NCI-H69 (cell line): ENCODE data around the gene TRAF3IP1.

Source experiments
- DNase-seq: peaks from one replicate; lab custom pipeline; 2025; lab: John Stamatoyannopoulos, UW

Gene TRAF3IP1

DNA sequence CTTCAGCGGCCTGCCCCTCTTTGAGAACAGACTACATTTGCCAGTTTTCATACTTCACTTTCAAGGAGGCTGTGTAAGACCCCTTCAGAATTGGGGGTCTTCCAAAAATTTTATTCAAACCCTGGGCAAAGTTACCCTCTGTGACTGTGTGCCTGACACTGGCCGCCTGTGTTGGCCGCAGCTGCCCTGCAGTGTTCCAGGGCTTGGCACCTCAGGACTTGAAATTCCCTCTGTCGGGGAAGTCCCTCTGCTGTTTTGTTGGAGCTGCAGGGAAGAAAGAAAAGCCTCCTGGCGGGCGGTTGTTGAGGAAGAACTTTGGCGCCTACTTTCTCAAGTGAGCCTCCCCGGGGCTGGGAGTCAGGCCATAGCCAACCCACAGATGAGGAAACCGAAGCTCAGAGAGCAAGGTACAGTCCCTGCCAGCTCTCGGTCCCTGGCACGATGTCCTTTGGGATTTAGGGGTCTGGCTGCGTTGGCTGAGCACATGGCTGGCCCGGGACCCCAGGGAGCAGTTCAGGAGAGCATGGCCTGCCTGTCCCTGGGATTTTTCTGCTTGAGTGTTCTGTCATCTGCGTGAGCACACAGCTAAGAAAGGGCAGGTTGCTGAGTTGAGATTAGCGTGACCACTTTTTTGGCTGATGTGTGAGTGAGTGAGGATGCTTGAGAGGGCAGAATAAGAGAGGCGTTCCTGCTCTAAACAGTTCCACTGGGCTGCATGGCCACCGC is 88.5 kb downstream of the TRAF3IP1 start:
- no peak for DNase-seq

DNA sequence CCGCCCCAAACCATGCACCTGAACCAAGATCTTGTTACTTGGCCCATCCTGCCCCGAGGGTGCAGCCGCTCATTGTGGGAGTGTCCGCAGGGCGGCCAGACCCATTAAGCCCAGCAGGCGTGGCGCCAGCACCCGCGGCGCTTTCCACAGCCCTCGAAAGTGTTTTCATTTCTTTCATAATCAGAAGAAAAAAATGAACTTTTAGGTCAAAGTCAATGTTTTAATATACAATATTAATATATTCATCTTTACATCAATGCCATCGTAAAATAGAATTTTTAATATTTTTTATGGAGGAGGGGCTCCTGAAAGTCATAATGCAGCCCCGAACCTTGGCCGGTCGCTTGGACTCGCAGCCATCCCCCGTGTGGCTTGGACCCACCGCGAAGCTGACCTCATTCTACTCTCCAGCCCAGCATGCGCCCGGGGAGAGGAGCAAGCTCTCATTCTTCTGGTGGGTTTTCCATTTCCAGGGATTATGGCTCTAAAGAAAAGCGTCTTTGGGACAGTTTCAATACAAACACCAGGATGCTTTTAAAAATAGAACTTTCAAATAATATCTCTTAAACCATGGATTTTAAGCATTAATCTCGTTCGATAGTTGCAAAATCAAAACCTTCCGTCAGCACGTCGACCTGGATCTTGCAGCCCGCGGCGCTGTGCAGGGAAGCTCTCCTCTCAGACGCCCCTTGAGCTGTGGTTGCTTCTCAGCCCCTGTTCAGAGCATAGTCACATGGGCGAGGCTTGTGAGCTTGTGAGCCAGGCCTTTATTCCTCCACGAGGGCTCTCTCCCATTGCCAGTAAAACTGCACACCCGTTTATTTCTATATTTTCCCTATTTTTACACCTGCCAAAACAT is 89.3 kb downstream of the TRAF3IP1 start:
- no peak for DNase-seq

DNA sequence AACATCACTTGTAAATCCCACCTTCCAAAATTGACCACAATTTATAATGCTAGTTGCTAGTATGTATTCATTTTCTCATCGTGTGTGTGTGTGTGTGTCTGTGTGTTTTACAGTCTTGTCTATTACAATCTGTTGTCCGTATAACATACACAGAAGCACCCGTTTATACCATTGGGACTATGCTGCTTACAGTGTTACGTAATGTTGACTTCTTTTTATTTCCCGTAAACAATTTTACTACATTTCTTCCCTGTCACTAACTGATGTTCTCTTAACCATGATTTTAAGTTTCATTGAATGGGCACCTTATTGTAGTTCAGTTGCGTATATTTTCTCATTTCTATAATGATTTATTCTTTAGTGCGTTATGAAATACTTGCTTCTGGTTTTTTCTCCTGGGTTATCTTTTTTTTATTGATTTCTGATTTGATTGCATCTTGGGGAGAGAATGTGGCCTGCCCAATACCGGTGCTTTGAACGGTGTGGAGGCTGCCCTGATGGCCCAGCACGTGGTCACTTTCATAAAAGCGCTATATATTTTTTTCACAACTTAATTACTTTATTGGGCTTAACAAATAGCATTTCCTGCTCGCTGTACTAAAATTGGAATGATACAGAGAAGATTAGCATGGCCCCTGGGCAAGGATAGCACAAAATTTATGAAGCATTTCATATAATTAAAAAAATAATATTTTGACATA is 91.9 kb downstream of the TRAF3IP1 start:
- no peak for DNase-seq

DNA sequence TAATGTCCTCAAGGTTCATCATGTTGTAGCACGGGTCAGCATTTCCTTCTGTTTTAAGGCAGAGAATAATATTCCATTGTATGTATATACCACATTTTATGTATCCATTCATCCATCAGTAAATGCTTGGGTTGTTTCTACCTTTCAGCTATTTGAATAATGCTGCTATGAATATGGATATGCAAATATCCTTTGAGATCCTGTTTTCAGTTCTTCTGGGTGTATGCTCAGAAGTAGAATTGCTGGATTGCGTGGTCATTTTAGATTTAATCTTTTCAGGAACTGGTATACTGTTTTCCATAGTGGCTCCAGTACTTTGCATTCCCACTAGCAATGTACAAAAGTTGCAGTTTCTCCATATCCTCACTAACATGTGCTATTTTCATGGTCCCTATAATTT is 93.0 kb downstream of the TRAF3IP1 start:
- DNase-seq = no peak

DNA sequence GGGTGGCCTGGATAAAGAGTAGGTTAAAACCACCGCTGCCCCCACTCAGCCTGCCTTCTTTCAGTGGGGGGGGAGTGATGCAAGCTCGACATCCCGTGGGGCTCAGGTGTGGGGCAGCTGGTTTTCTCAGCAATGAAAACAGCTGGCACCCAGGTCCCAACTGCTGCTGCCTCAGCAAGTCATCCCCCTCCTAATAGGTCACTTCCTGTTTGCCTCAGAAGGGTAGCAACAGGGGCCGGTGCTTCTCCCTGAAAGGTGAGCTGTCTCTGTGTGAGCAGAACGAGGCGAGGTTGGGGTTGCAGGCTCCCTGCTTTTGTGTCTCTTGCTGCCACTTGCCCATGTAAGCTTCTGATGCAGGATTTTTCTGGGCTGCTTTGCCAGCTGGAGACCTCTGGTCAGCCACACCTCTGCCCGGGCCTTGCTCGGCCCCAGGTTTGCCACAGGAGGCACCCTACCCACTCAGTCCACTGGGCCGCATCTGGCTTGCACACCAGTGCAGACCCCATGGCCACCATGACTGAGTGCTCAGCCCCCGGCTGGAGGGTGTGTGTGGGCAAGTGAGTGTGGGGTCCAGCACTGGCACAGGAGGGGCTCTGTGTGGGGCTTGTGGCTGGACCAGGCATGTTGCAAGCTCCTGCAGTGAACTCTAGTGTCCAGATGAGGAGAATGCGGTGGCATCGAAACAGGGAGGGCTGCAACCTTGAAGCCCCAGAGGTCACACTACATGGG is 94.9 kb downstream of the TRAF3IP1 start:
- peak; percentile 86 for DNase-seq

DNA sequence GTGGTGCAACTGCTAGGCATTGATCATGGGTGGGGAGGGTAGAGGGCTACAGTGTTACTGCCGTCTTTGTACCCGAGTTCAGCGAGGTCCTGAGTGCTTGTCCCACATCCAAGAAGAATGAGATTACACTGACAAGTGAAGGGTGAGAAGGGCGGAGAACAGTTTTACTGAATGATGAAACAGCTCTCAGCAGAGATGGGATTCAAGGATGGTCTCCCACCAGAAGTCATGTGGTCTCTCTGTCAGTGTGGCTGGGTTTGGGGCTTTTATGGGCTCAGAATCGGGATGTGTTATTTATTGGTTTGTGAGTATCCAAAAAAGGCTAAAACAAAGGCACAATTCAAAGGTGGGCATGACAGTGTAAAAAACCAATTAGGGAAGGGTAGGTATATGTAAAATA is 95.6 kb downstream of the TRAF3IP1 start:
- no peak for DNase-seq

DNA sequence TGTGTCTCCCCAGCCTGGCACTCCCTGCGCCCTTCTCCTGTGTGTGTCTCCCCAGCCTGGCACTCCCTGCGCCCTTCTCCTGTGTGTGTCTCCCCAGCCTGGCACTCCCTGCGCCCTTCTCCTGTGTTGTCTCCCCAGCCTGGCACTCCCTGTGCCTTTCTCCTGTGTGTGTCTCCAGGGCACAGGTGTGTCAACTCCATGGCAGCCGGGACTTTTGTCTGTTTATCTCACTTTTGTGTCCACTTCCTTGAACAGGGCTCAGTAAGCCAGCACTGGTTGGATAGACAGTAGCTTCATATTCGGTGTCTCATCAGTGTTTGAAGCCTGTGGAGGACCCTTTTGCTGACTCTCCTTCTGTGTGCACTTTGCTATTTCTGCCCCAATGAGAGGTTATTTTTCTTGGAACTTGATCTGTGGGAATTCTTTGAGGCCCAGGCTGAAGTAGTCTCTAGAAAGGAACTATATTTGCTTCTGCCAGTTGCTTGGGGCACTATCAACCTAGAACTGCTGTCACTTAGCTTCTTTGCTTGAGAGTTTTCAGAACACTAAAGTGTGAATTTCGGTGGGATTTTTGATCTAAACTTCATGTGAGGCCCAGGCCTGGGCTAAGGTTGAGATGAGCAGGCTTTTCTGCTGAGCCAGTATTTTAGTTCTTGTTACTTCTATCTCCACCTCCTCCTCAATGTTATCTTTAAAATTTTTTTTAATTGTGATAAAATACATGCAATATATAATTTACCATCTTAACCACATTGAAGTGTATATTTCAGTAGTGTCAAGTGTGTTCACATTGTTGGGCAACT is 98.1 kb downstream of the TRAF3IP1 start:
- peak; percentile 2 for DNase-seq

DNA sequence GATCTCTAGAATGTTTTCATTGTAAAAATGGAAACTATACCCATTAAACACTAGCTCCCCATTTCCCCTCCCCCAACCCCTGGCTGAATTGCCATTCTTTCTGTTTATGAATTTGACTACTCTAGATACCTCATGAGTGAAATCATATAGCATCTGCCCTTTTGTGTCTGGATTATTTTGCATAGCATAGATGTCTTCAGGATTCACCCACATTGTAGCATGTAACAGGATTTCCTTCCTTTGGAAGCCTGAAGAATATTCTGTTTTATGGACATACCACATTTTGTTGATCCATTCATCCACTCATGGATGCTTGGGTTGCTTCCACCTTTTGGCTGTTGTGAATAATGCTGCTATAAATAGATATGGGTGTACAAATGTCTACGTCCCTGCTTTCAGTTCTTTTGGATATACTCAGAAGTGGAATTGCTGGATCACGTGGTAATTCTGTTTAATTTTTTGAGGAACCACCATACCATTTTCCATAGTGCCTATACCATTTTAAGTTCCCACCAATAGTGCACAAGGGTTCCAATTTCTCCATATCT is 98.8 kb downstream of the TRAF3IP1 start:
- DNase-seq = no peak

DNA sequence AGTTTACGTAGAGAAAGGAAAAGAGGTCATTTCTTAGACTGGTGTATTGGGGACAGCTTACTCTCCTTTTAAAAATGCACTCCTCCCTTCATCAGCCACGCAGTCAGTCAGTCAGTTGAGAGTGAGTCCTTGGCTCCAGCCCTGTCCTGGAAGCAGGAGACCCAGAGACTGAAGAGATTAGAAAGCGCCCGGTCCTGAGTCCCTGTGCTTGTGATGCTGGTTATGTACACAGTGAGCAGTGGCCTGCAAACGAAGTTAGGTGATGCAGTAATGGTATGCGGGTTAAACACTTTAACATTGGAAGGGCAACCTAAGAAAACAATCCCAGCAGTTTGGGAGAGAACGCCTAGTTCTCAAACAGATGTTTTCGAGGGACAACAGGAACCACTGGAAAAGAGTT is 100.1 kb downstream of the TRAF3IP1 start:
- no peak for DNase-seq

DNA sequence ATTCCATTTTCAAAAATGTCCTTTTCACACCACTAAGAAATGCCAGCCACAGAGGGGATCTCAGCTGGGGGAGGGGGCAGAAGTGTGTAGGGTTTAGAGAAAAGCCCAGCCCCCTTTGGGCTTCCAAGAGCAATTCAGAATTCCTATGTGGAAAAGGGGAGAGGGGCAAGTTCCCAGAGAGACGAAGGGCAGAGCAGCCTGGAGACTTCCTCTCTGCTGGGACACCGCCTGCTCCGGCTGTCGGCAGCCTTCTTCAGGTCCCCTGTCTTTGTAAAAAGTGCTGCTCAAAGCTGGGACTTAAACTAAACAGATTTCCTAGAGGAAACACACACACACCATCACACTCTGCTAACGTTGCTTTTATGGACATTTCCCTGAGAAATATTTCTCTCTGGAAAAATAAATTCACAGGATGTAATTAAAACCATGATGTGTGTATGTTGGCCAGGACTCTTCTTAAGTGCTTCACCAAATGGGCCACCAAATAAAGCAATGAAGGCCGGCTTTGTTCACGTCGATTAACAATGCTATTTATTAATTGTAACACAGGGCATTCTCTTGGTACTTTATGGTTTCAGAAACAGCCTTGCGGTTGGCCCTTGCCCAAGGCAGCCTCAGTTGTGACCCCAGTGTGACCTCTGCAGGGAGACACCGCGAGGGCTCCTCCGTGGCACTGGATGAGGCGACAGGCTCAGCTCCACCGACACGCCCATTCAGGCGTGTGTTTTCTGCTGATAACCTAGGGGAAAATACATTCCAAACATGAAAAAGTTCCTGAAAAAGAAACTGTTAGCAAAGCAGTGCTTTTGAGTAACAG is 100.8 kb downstream of the TRAF3IP1 start:
- DNase-seq = no peak

DNA sequence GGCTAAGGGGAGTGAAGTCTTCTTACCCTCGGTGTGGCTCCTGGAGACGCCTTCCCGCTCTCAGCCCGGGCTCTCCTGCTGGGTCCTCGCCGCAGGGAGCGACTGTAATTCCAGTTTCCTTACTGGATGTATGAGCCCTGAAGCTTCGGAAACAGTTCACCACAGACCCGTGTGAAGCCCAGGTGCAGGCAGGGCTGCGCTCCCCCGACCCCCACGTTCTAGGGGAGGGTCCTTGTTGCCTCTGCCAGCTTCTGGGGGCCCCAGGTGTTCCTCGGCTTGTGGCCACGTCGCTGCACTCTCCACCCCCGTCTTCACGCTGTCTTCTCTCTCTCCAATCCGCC is 101.3 kb downstream of the TRAF3IP1 start:
- DNase-seq = no peak

DNA sequence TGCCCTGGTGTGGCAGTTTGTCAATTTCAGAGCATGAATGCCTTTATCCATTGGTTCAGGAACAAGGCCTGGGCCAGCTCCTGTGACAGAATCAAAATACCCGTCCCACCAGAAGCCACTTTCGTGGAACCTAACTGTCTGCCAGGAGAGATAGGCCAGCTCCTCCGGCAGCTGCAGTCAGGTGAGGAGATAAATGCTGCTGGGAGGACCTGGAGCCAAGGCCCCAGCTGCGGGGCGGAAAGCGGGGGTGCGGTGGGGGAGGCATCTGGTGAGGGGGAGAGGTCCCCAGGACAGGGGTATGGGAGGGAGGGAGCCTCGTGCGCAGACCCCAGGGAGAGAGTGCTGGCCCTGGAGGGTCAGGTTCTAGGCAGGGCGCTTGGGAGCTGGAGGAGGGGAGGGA is 102.0 kb downstream of the TRAF3IP1 start:
- no peak for DNase-seq

DNA sequence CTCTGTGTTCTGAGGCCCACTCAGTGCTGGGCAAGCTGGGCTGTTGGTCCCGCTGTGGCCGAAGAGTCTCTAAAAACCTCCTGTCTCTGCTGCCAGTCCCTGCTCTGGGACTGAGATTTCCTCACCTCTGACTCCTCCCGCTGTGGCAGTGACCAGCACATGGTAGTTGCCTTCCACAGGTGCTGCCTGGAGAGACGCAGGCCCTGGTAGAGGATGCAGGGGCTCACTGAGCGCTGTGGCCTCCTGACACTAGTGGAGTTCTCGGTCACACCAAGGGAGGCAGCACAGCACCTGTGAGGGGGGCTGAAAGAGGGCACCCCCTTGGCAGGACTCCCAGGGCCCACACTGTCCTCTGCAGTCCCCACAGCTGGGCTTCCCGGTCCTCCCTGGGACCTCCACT is 102.6 kb downstream of the TRAF3IP1 start:
- no peak for DNase-seq

DNA sequence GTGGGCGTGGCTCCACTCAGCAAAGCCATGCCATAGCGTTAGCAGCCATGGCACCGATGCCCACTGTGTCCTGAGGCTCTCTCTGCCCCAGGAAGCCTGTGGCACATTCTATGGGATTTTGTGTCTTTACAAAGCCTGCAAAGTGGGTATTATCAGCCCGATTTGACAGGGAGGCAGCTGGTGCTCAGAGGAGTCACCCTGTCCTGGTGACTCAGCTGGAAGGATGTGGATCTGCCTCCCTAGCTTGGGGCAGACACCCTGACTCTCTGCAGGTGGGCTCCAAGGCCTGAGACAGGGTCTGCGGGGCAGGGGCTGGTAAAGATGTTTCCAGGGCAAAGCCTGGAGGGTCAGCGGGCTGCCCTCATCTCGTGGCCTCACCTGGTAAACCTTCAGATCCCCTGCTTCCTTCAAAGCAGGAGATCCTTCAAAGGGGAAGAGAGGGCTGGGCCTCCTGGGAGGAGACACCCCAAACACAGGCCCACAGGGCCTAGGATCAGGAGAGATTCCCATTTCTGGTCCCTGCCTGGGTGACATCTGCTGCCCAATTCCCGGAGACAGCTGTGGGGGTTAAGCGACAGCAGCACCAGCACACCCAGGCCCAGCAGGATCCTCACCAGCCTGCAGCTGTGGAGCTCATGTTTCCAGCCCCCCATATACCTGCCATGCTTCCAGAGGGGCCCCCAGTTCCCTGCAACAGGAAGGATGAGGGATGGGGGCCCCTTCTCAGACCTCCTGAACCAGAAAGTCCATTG is 103.4 kb downstream of the TRAF3IP1 start:
- no peak for DNase-seq

DNA sequence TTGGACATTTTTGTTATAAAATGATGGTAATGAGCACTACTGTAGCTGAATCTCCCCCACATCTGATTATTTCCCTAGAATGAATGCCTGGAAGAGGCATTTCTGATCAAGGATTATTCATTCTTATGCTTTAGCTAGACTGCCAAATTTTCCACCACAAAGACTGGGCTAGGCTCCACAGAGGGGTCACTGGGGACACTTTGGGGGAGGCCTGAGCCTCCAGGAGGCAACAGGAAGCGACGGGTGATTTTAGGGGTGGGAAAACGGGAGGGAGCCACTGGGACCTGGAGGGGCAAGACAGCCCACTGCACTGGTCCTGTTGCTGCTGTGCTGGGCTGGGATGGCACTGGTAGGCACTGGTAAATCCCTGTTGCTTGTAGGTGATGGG is 104.0 kb downstream of the TRAF3IP1 start:
- no peak for DNase-seq

DNA sequence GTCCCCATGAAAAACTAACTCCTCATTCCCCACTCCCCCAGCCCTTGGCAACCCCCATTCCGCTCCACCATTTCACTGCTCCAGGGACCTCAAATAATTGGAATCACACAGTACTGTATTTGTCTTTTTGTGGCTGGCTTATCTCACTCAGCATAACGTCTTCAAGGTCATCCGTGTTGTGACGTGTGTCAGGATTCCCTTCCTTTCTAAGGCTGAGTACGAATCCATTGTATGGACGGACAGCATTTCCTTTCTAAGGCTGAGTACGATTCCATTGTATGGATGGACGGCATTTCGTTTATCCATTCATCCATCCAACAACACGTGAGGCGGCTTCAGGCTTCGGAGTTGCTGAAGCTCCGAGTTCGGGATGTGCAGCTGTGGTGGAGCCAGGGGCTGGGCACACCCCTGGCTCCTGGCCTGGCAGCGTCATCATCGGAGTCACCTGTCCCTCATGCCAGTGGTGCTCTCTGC is 105.2 kb downstream of the TRAF3IP1 start:
- DNase-seq = no peak

DNA sequence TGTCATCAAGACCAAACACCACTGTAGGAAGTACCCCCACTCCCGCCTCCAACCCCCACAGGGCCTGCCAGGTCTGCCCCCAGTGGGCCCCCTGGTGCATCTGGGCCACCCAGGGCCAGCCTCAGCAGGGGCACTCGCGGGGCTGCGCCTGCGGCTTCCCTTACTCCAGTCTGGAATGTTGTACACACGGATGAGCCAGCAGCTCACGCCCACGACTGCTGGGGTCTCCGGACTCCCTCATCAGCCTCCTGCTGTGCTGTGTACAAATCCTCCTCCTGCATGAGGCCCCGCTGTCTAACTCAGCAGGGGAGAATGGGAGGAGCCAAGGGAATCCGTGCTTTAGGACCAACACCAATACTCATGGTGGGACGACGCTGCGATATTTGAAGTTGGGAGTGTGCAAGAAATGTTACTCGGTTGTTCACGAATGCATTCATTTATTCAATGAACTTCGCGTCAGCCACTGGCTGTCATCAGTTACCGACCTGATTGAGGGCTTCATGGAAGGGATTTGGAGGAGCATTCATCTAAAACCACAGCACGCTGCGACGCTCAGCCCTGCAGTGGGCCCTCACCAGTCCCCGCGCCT is 105.8 kb downstream of the TRAF3IP1 start:
- DNase-seq = peak; percentile 77

DNA sequence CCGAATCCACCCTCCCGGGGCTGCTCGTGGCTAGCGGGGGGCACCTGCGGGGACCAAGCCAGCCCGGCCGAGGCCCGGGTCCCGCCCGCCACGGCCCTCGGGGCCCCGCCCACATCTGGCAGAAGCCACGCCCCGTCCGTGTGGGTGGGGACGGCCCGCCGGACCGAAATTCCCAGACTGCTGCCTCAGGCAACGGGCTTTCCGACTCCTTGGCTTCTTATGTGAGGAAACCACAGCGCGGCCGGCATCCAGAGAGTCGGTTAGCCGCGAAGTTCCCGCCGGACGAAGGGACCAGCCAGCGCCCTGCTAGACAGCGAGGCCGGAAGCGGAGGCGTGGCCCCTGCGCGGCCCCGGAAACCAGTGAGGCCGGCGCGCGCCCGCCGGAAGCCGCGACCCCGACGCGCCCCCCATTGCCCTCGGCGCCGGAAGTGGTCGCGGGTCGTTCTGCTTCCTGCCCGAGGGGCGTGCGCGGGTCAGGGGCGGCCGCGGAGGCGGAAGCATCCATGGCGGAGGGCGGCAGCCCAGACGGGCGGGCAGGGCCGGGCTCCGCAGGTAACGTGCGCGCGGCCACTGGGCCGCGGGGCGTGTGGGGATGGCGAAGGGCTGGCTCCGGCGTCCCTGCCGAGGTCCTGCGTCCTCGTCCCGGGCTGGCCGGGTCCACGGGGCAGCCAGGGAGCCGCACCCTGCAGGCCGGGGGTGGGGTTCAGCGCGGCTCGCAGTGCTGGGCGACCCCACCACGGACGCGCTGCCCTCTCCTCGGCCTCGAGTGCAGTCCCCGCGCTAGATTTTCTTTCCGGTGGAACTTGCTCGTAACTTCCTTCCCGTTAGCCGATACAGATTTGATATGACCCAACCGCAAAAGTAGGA is 106.5 kb downstream of the TRAF3IP1 start, which contains the start of gene ASB1:
Gene ASB1, plus strand, starts transcription at position 360 of the 867 bp plus-strand sequence. Its CDS starts 144 bp downstream, at position 504.
- peak; percentile 85 for DNase-seq
